Mesenchymal stem cell (in vitro differentiated cells and primary cell): ENCODE results near the gene PRLH.

Experiments
- DNase-seq: peaks from one replicate; pipeline ENCODE4 v3.0.0-alpha.2; 2013
- H2AFZ ChIP-seq: one replicate; pipeline ENCODE4 v1.6.1; 2013; ENCODE audit warnings: low read depth, mild to moderate bottlenecking, control low read depth, inconsistent platforms, low read length, moderate library complexity
- H2AK5ac ChIP-seq: 2 replicates; pipeline ENCODE4 v1.6.1; 2013; ENCODE audit warnings: low read length, moderate library complexity, mild to moderate bottlenecking, inconsistent platforms; ENCODE audit not compliant: severe bottlenecking
- H2BK120ac ChIP-seq: one replicate; pipeline ENCODE4 v1.6.1; 2013; ENCODE audit warnings: low read depth, mild to moderate bottlenecking, inconsistent platforms, low read length, moderate library complexity
- H2BK12ac ChIP-seq, 2 experiments: one replicate each; pipeline ENCODE4 v1.6.1; 2013; ENCODE audit warnings: inconsistent platforms in 2 of 2, low read length in 2 of 2, mild to moderate bottlenecking in 2 of 2, moderate library complexity in 2 of 2, control low read depth in 1 of 2
- H2BK15ac ChIP-seq: one replicate; pipeline ENCODE4 v1.6.1; 2013; ENCODE audit warnings: mild to moderate bottlenecking, low read depth, inconsistent platforms; ENCODE audit not compliant: poor library complexity, severe bottlenecking
- H2BK5ac ChIP-seq: 2 replicates; pipeline ENCODE4 v1.6.1; 2013; ENCODE audit warnings: low read depth, mild to moderate bottlenecking, low read length, control low read depth, inconsistent platforms; ENCODE audit not compliant: poor library complexity, severe bottlenecking
- H3K14ac ChIP-seq, 2 experiments: one replicate each; pipeline ENCODE4 v1.6.1; 2013; ENCODE audit warnings: inconsistent platforms in 2 of 2, low read length in 2 of 2, control low read depth in 1 of 2, mild to moderate bottlenecking in 1 of 2, moderate library complexity in 1 of 2
- H3K18ac ChIP-seq, 2 experiments: one replicate each; pipeline ENCODE4 v1.6.1; 2013; ENCODE audit warnings: inconsistent platforms in 2 of 2, low read length in 2 of 2, control low read depth in 1 of 2, low read depth in 1 of 2, mild to moderate bottlenecking in 1 of 2
- H3K23ac ChIP-seq, 2 experiments: one replicate each; pipeline ENCODE4 v1.6.1; 2013; ENCODE audit warnings: inconsistent platforms in 2 of 2, low read length in 2 of 2, mild to moderate bottlenecking in 2 of 2, moderate library complexity in 2 of 2, control low read depth in 1 of 2
- H3K27ac ChIP-seq: 2 replicates; pipeline ENCODE4 v1.5.1; 2013; ENCODE audit warnings: mild to moderate bottlenecking, moderate library complexity, low read length, control low read depth, inconsistent platforms; ENCODE audit not compliant: poor library complexity, severe bottlenecking
- H3K27me3 ChIP-seq, 2 experiments: 2 replicates each; pipeline versions ENCODE4 v1.6.1 to v1.7.0; 2013; ENCODE audit warnings: low read length in 2 of 2, mild to moderate bottlenecking in 2 of 2, moderate library complexity in 2 of 2, control low read depth in 1 of 2, inconsistent platforms in 1 of 2; ENCODE audit not compliant: control insufficient read depth in 1 of 2, insufficient read depth in 1 of 2
- H3K36me3 ChIP-seq, 2 experiments: 2 replicates each; pipeline versions ENCODE4 v1.6.1 to v1.7.0; 2013; ENCODE audit warnings: low read length in 2 of 2, control low read depth in 1 of 2, inconsistent platforms in 1 of 2, low read depth in 1 of 2, mild to moderate bottlenecking in 1 of 2; ENCODE audit not compliant: insufficient read depth in 2 of 2, control insufficient read depth in 1 of 2
- H3K4ac ChIP-seq, 2 experiments: one replicate each; pipeline ENCODE4 v1.6.1; 2013; ENCODE audit warnings: inconsistent platforms in 2 of 2, low read length in 2 of 2, mild to moderate bottlenecking in 2 of 2, moderate library complexity in 2 of 2, control low read depth in 1 of 2, low read depth in 1 of 2
- H3K4me1 ChIP-seq: 2 replicates; pipeline ENCODE4 v1.6.1; 2013; ENCODE audit warnings: low read depth, low read length, control low read depth; ENCODE audit not compliant: control insufficient read depth, insufficient read depth
- H3K4me2 ChIP-seq: 2 replicates; pipeline ENCODE4 v1.6.1; 2013; ENCODE audit warnings: low read length, mild to moderate bottlenecking, inconsistent platforms; ENCODE audit not compliant: poor library complexity, severe bottlenecking
- H3K4me3 ChIP-seq, 2 experiments: 2 replicates each; pipeline versions ENCODE4 v1.5.1 to v1.7.0; 2013; ENCODE audit warnings: low read length in 2 of 2, mild to moderate bottlenecking in 2 of 2, control low read depth in 1 of 2, low read depth in 1 of 2; ENCODE audit not compliant: insufficient read depth in 1 of 2
- H3K79me1 ChIP-seq: replicated peaks from 2 replicates; pipeline ENCODE4 v1.6.1; 2013; ENCODE audit warnings: mild to moderate bottlenecking, control low read depth, low read length, inconsistent platforms; ENCODE audit not compliant: poor library complexity, severe bottlenecking
- H3K9ac ChIP-seq: 2 replicates; pipeline ENCODE4 v1.7.0; 2013; ENCODE audit warnings: mild to moderate bottlenecking, low read length, moderate library complexity
- H3K9me3 ChIP-seq: 2 replicates; pipeline ENCODE4 v1.7.0; 2013; ENCODE audit warnings: mild to moderate bottlenecking, low read length; ENCODE audit not compliant: control insufficient read depth
- H4K8ac ChIP-seq: one replicate; pipeline ENCODE4 v1.6.1; 2013; ENCODE audit warnings: inconsistent platforms, mild to moderate bottlenecking, low read length, moderate library complexity
- H4K91ac ChIP-seq: one replicate; pipeline ENCODE4 v1.6.1; 2013; ENCODE audit warnings: mild to moderate bottlenecking, low read length, inconsistent platforms
- WGBS: methylation state at CpG from one replicate; pipeline ENCODE4 v1.1.7; 2013; ENCODE audit warnings: mixed read lengths; 5-methylcytosine and 5-hydroxymethylcytosine counted together

Gene PRLH

GRCh38 chr2:237575869-237576862 is 9.8 kb downstream of the PRLH start:
- Histone ChIP-seq H2AFZ (no peak overlapping the region), H3K9ac (no peak overlapping the region), H3K27me3 (peaks cover 5 to 24% of the 10 kb centered on the region in 2 experiments), H2BK15ac (no peak overlapping the region), H3K36me3 (no peaks in the 10 kb centered on the region), H2BK5ac (no peak overlapping the region), H3K14ac (no peak overlapping the region), H2AK5ac (no peak overlapping the region), H4K8ac (no peak overlapping the region), H3K23ac (no peak overlapping the region), H3K18ac (no peak overlapping the region), H3K4ac (no peak overlapping the region), H3K9me3 (no peaks in the 10 kb centered on the region), H3K27ac (no peak overlapping the region), H3K79me1 (no peaks in the 10 kb centered on the region), H2BK120ac (no peak overlapping the region), H3K4me2 (no peak overlapping the region), H2BK12ac (no peak overlapping the region), H3K4me3 (no peak overlapping the region), H4K91ac (no peak overlapping the region), H3K4me1 (peaks cover 7% of the 10 kb centered on the region)
- DNase-seq: no peak
- 92% methylated on average over 27 of the region's 27 CpGs for WGBS

GRCh38 chr2:237576974-237577373 is 10.6 kb downstream of the PRLH start:
- H3K23ac ChIP-seq: no peak overlapping the region
- H2AK5ac ChIP-seq: no peak overlapping the region
- DNase-seq: no peak
- H2BK5ac ChIP-seq: no peak overlapping the region
- H3K36me3 ChIP-seq: no peaks in the 10 kb centered on the region
- no peak overlapping the region for H2AFZ ChIP-seq
- H3K14ac ChIP-seq: no peak overlapping the region
- WGBS: 85% methylated on average over 6 of the region's 9 CpGs
- H2BK15ac ChIP-seq: no peak overlapping the region
- no peaks in the 10 kb centered on the region for H3K9me3 ChIP-seq
- no peak overlapping the region for H2BK12ac ChIP-seq
- peaks cover 11% of the 10 kb centered on the region for H3K4me1 ChIP-seq
- no peak overlapping the region for H3K4me3 ChIP-seq
- H3K18ac ChIP-seq: no peak overlapping the region
- no peak overlapping the region for H3K9ac ChIP-seq
- H3K4ac ChIP-seq: no peak overlapping the region
- H3K27ac ChIP-seq: no peak overlapping the region
- H4K91ac ChIP-seq: no peak overlapping the region
- no peak overlapping the region for H4K8ac ChIP-seq
- peaks cover 5 to 24% of the 10 kb centered on the region in 2 experiments for H3K27me3 ChIP-seq
- no peaks in the 10 kb centered on the region for H3K79me1 ChIP-seq
- no peak overlapping the region for H2BK120ac ChIP-seq
- H3K4me2 ChIP-seq: no peak overlapping the region

- Histone ChIP-seq H3K4ac (no peak overlapping the region), H2BK15ac (no peak overlapping the region), H2BK5ac (no peak overlapping the region), H3K4me1 (peaks cover 13% of the 10 kb centered on the region), H3K9ac (no peak overlapping the region), H2BK12ac (no peak overlapping the region), H4K91ac (no peak overlapping the region), H3K27ac (no peak overlapping the region), H3K79me1 (no peaks in the 10 kb centered on the region), H3K27me3 (peaks cover 5 to 24% of the 10 kb centered on the region in 2 experiments), H4K8ac (no peak overlapping the region), H2AK5ac (no peak overlapping the region), H2BK120ac (no peak overlapping the region), H3K36me3 (no peaks in the 10 kb centered on the region), H3K4me3 (no peak overlapping the region), H3K4me2 (no peak overlapping the region), H3K23ac (no peak overlapping the region), H2AFZ (no peak overlapping the region), H3K9me3 (no peaks in the 10 kb centered on the region), H3K14ac (no peak overlapping the region), H3K18ac (no peak overlapping the region)
- no peak for DNase-seq
- 94% methylated on average over 10 of the region's 10 CpGs for WGBS
Measured at GRCh38 chr2:237577458-237577857, 11.1 kb downstream of the PRLH start.

- 93% methylated on average over 26 of the region's 26 CpGs for WGBS
- Histone ChIP-seq H3K9me3 (no peaks in the 10 kb centered on the region), H3K14ac (no peak overlapping the region), H4K8ac (no peak overlapping the region), H2BK120ac (no peak overlapping the region), H3K79me1 (no peaks in the 10 kb centered on the region), H2AFZ (no peak overlapping the region), H3K27me3 (peaks cover 5 to 24% of the 10 kb centered on the region in 2 experiments), H2BK5ac (no peak overlapping the region), H2AK5ac (no peak overlapping the region), H3K36me3 (no peaks in the 10 kb centered on the region), H3K4ac (no peak overlapping the region), H3K27ac (no peak overlapping the region), H3K23ac (no peak overlapping the region), H3K9ac (no peak overlapping the region), H3K4me3 (no peak overlapping the region), H2BK12ac (no peak overlapping the region), H3K4me1 (peaks cover 9% of the 10 kb centered on the region), H3K4me2 (no peak overlapping the region), H2BK15ac (no peak overlapping the region), H4K91ac (no peak overlapping the region), H3K18ac (no peak overlapping the region)
- no peak for DNase-seq
Measured at GRCh38 chr2:237577956-237578870, 11.8 kb downstream of the PRLH start.
